Ishikawa (cell line): ENCODE results near the gene C19orf67.

ENCODE experiments used
- CREB1 ChIP-seq: IDR thresholded peaks from 2 replicates; pipeline ENCODE4 v1.6.1; 2012; ENCODE audit warnings: low read depth
- EGR1 ChIP-seq: IDR thresholded peaks from 2 replicates; pipeline ENCODE4 v1.6.1; 2012
- EP300 ChIP-seq: IDR thresholded peaks from 2 replicates; pipeline ENCODE4 v1.6.1; 2012; ENCODE audit warnings: borderline replicate concordance
- FOXM1 ChIP-seq: IDR thresholded peaks from 2 replicates; pipeline ENCODE4 v1.6.1; 2012; ENCODE audit warnings: low read depth, borderline replicate concordance
- MAX ChIP-seq: IDR thresholded peaks from 2 replicates; pipeline ENCODE4 v1.6.1; 2012
- NFIC ChIP-seq: IDR thresholded peaks from 2 replicates; pipeline ENCODE4 v1.6.1; 2012
- RAD21 ChIP-seq: IDR thresholded peaks from 2 replicates; pipeline ENCODE4 v1.6.1; 2012; ENCODE audit warnings: low read depth
- REST ChIP-seq: IDR thresholded peaks from 2 replicates; pipeline ENCODE4 v1.6.1; 2012; ENCODE audit warnings: low read depth, mild to moderate bottlenecking
- TAF1 ChIP-seq: IDR thresholded peaks from 2 replicates; pipeline ENCODE4 v1.6.1; 2012; ENCODE audit warnings: low read depth, mild to moderate bottlenecking
- TEAD4 ChIP-seq: IDR thresholded peaks from 2 replicates; pipeline ENCODE4 v1.6.1; 2012
- USF1 ChIP-seq: IDR thresholded peaks from 2 replicates; pipeline ENCODE4 v1.6.1; 2012
- YY1 ChIP-seq: IDR thresholded peaks from 2 replicates; pipeline ENCODE4 v1.6.1; 2012; ENCODE audit warnings: low read depth
- ZBTB7A ChIP-seq: IDR thresholded peaks from 2 replicates; pipeline ENCODE4 v1.6.1; 2012; ENCODE audit warnings: low read depth

C19orf67 gene

GRCh38 chr19:14120497-14120780 lies 34.9 kb upstream of the C19orf67 start:
- TF ChIP-seq EP300 (no peak), FOXM1 (no peak), MAX (no peak), ZBTB7A (no peak), RAD21 (no peak), TEAD4 (no peak), YY1 (no peak), USF1 (no peak), TAF1 (no peak)

- TF ChIP-seq NFIC: no peak
- TF ChIP-seq EGR1: no peak
- TF ChIP-seq USF1: no peak
- no peak for TF ChIP-seq FOXM1
Observed at GRCh38 chr19:14119644-14120496, 34.3 kb upstream of the C19orf67 start.

- no peak for TF ChIP-seq ZBTB7A
- TF ChIP-seq EGR1: no peak
- TF ChIP-seq CREB1: no peak
Observed at GRCh38 chr19:14119146-14119545, 33.6 kb upstream of the C19orf67 start.

- no peak for TF ChIP-seq REST
- peak; percentile 20; the same call in 1 of the 2 replicates for TF ChIP-seq NFIC
Observed at GRCh38 chr19:14118165-14119051, 32.8 kb upstream of the C19orf67 start.

- TF ChIP-seq CREB1 (peak; percentile 63; the same call in 1 of the 2 replicates), MAX (no peak), EGR1 (peak; percentile 99)
Observed at GRCh38 chr19:14117668-14118164, 32.1 kb upstream of the C19orf67 start, which contains the start of gene PRKACA. TSS of gene PRKACA (minus strand) at chr19:14117762. CDS start at chr19:14117547, 215 bp downstream.

GRCh38 chr19:14116918-14117578 lies 31.5 kb upstream of the C19orf67 start:
- TF ChIP-seq TEAD4 (no peak), ZBTB7A (peak; percentile 73; the same call in 1 of the 2 replicates), FOXM1 (no peak), EGR1 (no peak), REST (no peak), CREB1 (no peak), USF1 (no peak), MAX (peak; percentile 35; the same call in 1 of the 2 replicates), NFIC (no peak), YY1 (0 out of 2 replicates have a peak, but pooled peaks have one; percentile 22)
